Loucy (cell line): ENCODE results near the gene PI3.

Source experiments
- EZH2phosphoT487 ChIP-seq: fragments of 200-600 bp; IDR thresholded peaks from 2 replicates; pipeline ENCODE4 v1.6.1; 2018; ENCODE audit warnings: antibody characterized with exemption, mild to moderate bottlenecking, moderate library complexity, borderline replicate concordance
- TF ChIP-seq, protein P1 (sequence below): fragments of 200-600 bp; sonication (generic); conservative IDR thresholded peaks from 2 replicates; pipeline ENCODE4 v1.5.1; 2014; ENCODE audit warnings: mild to moderate bottlenecking, antibody characterized with exemption, low read length

GRCh38 chr20:45153752-45154151 is 20.9 kb upstream of the PI3 start:
- TF ChIP-seq, protein P1, sequence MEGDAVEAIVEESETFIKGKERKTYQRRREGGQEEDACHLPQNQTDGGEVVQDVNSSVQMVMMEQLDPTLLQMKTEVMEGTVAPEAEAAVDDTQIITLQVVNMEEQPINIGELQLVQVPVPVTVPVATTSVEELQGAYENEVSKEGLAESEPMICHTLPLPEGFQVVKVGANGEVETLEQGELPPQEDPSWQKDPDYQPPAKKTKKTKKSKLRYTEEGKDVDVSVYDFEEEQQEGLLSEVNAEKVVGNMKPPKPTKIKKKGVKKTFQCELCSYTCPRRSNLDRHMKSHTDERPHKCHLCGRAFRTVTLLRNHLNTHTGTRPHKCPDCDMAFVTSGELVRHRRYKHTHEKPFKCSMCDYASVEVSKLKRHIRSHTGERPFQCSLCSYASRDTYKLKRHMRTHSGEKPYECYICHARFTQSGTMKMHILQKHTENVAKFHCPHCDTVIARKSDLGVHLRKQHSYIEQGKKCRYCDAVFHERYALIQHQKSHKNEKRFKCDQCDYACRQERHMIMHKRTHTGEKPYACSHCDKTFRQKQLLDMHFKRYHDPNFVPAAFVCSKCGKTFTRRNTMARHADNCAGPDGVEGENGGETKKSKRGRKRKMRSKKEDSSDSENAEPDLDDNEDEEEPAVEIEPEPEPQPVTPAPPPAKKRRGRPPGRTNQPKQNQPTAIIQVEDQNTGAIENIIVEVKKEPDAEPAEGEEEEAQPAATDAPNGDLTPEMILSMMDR = no peak
- TF ChIP-seq EZH2phosphoT487 = no peak
